Brain pericyte (primary cell): ENCODE results near the gene ABLIM1.

Experiments
- DNase-seq: peaks from one replicate; pipeline ENCODE4 v3.0.0-alpha.2; 2012; ENCODE audit warnings: low read depth, low spot score

The ABLIM1 gene

GRCh38 chr10:114391599-114391998 lies 266.5 kb downstream of the ABLIM1 start:
- DNase-seq, result no peak

GRCh38 chr10:114389426-114389825 lies 268.6 kb downstream of the ABLIM1 start:
- no peak for DNase-seq

GRCh38 chr10:114388275-114388674 lies 269.8 kb downstream of the ABLIM1 start:
- no peak for DNase-seq

GRCh38 chr10:114387784-114388183 lies 270.3 kb downstream of the ABLIM1 start:
- no peak for DNase-seq

DNA sequence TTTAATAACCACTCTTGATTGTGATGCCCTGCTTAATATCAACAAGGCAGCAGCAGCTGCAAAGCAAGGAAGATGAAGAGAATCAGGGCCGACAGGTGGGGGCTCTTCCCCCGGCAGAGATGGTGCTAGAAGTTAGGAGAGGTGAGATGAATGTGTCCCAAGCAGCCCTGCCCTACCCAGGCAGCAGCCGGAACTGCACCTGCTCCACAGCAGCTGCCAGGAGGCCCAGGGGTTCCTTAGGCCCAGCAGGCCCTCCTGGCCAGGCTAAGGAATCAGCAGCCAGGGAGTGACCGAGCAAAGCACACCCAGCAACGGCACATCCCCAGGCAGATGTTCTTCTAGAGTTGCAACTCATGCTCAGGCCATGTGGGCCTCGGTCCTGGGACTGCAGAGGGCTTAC lies 271.6 kb downstream of the ABLIM1 start:
- no peak for DNase-seq

DNA sequence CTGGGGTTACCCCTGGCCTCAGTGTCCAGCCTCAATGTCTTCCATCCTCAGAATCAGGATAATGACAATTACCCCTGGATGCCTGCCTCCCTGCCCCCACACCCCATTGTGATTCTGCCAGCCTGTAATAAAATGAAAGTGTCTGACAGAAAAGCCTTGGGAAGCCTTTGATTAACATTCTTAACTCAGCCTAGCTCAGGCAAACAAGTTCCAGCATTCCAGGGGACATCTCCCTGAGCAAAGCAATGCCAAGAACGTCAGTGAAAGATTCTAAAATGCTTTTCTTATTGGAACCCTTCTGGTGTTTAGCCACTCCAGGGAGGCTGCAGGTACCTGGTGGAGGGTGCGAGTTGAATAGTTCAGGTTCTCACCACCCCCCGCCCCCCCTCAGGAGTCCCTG lies 272.5 kb downstream of the ABLIM1 start:
- DNase-seq, result no peak

DNA sequence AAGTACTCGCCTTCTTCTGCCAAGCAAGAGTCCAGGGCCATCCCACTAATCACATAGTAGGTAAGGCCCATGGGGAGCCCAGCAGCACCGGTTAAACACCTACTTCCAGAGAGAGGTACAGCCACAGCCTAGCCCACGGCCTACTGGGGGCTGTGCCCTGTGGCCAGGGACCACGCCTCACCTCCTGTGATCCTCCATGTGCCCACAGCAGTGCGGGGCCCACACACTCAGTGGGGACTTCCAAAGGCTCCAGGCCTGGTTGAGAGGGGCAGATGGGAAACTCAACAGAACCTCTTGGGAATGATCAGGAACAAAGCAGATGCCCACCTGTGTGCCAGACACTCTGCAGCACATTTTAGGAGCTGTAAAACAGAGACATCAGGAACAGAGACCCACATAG lies 273.5 kb downstream of the ABLIM1 start:
- DNase-seq, result no peak

DNA sequence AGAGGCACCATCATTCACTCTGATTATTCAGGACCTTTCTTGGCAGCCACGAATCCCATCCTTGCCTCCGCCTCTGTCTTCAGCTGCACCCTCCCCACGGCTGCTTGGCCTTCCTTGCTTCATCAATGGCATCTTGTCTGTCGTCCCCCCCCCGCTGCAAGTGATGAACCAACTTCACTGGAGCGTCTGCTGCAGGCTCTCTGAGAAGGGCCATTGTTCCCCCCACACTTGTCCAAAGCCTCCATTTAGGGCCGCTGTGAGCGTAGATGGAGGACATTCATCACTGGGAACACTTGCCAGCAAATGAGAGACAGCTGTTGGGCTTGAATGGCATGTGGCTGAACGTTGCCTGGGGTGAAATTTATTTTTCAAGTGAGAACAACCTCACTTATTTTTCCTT lies 273.9 kb downstream of the ABLIM1 start:
- no peak for DNase-seq
